SK-N-SH treated with all-trans-retinoic acid at 6 μM for 48 hours (cell line): ENCODE results near the gene SH2B3.
"Not testable (repeated sequence)": the region's sequence is repeated elsewhere in the genome, so short reads cannot be mapped to it uniquely, and the experiment has no call there.

Source experiments
- ATAC-seq: fragments of 200-7000 bp; cut with Tn5 transposase; 3 replicates; pipeline ENCODE4 v1.9.1; 2020; ENCODE audit warnings: mild to moderate bottlenecking, moderate library complexity
- BACH2 ChIP-seq: fragments of 250-450 bp; sonication (Bioruptor Pico); IDR thresholded peaks from 2 replicates; pipeline ENCODE4 v1.9.0; 2021; ENCODE audit warnings: mild to moderate bottlenecking, borderline replicate concordance
- ESRRG ChIP-seq: fragments of 250-450 bp; sonication (Bioruptor Pico); IDR thresholded peaks from 2 replicates; pipeline ENCODE4 v1.6.1; 2021; ENCODE audit warnings: mild to moderate bottlenecking
- GLIS3 ChIP-seq: fragments of 250-450 bp; sonication (Bioruptor Pico); IDR thresholded peaks from 2 replicates; pipeline ENCODE4 v1.5.0; 2020; ENCODE audit warnings: mild to moderate bottlenecking, moderate library complexity
- ISL1 ChIP-seq: fragments of 250-450 bp; sonication (Bioruptor Pico); IDR thresholded peaks from 2 replicates; pipeline ENCODE4 v2.1.2; 2022; ENCODE audit warnings: mild to moderate bottlenecking, moderate library complexity
- OSR1 ChIP-seq: fragments of 250-450 bp; sonication (Bioruptor Pico); IDR thresholded peaks from 2 replicates; pipeline ENCODE4 v1.8.0; 2022; ENCODE audit warnings: moderate library complexity, mild to moderate bottlenecking, inconsistent platforms
- PATZ1 ChIP-seq: fragments of 250-450 bp; sonication (Bioruptor Pico); IDR thresholded peaks from 2 replicates; pipeline ENCODE4 v1.8.0; 2020; ENCODE audit warnings: mild to moderate bottlenecking, moderate library complexity, borderline replicate concordance
- PPARA ChIP-seq: fragments of 250-450 bp; sonication (Bioruptor Pico); IDR thresholded peaks from 2 replicates; pipeline ENCODE4 v1.5.0; 2020; ENCODE audit warnings: mild to moderate bottlenecking, borderline replicate concordance
- RARB ChIP-seq: fragments of 250-450 bp; sonication (Bioruptor Pico); IDR thresholded peaks from 2 replicates; pipeline ENCODE4 v1.8.0; 2021; ENCODE audit warnings: mild to moderate bottlenecking, moderate library complexity
- SNAI2 ChIP-seq: fragments of 250-450 bp; sonication (Bioruptor Pico); IDR thresholded peaks from 2 replicates; pipeline ENCODE4 v1.5.0; 2020; ENCODE audit warnings: mild to moderate bottlenecking, moderate library complexity
- TCF4 ChIP-seq: fragments of 250-450 bp; sonication (Bioruptor Pico); IDR thresholded peaks from 2 replicates; pipeline ENCODE4 v1.8.0; 2021; ENCODE audit warnings: mild to moderate bottlenecking, moderate library complexity, borderline replicate concordance
- ZFP3 ChIP-seq: fragments of 250-450 bp; sonication (Bioruptor Pico); IDR thresholded peaks from 2 replicates; pipeline ENCODE4 v1.5.0; 2020; ENCODE audit warnings: mild to moderate bottlenecking, moderate library complexity
- ZNF565 ChIP-seq: fragments of 450-650 bp; formaldehyde crosslinking; conservative IDR thresholded peaks from 2 replicates; pipeline ENCODE4 v1.5.0; 2020; ENCODE audit warnings: low read depth, mild to moderate bottlenecking, moderate library complexity
- ZNF70 ChIP-seq: fragments of 450-650 bp; formaldehyde crosslinking; IDR thresholded peaks from 2 replicates; pipeline ENCODE4 v1.5.0; 2020; ENCODE audit warnings: mild to moderate bottlenecking, moderate library complexity
- ZNF8 ChIP-seq: fragments of 450-650 bp; formaldehyde crosslinking; IDR thresholded peaks from 2 replicates; pipeline ENCODE4 v1.5.0; 2020; ENCODE audit warnings: mild to moderate bottlenecking, moderate library complexity
- TF ChIP-seq, protein P1 (sequence below): fragments of 250-450 bp; sonication (Bioruptor Pico); IDR thresholded peaks from 2 replicates; pipeline ENCODE4 v1.5.0; 2020; ENCODE audit warnings: mild to moderate bottlenecking, moderate library complexity
- TF ChIP-seq, protein P2 (sequence below): fragments of 250-450 bp; sonication (Bioruptor Pico); IDR thresholded peaks from 2 replicates; pipeline ENCODE4 v1.8.0; 2021; ENCODE audit warnings: low read depth, mild to moderate bottlenecking, moderate library complexity, borderline replicate concordance

SH2B3 gene

GRCh38 chr12:111396271-111396670 is 9.5 kb upstream of the SH2B3 start:
- not testable (repeated sequence) for ATAC-seq

GRCh38 chr12:111396726-111397445 is 8.8 kb upstream of the SH2B3 start:
- peak; percentile 99 for ATAC-seq
- TF ChIP-seq, protein P1, sequence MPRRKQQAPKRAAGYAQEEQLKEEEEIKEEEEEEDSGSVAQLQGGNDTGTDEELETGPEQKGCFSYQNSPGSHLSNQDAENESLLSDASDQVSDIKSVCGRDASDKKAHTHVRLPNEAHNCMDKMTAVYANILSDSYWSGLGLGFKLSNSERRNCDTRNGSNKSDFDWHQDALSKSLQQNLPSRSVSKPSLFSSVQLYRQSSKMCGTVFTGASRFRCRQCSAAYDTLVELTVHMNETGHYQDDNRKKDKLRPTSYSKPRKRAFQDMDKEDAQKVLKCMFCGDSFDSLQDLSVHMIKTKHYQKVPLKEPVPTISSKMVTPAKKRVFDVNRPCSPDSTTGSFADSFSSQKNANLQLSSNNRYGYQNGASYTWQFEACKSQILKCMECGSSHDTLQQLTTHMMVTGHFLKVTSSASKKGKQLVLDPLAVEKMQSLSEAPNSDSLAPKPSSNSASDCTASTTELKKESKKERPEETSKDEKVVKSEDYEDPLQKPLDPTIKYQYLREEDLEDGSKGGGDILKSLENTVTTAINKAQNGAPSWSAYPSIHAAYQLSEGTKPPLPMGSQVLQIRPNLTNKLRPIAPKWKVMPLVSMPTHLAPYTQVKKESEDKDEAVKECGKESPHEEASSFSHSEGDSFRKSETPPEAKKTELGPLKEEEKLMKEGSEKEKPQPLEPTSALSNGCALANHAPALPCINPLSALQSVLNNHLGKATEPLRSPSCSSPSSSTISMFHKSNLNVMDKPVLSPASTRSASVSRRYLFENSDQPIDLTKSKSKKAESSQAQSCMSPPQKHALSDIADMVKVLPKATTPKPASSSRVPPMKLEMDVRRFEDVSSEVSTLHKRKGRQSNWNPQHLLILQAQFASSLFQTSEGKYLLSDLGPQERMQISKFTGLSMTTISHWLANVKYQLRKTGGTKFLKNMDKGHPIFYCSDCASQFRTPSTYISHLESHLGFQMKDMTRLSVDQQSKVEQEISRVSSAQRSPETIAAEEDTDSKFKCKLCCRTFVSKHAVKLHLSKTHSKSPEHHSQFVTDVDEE (CRISPR knock-in tag): peak; percentile 71
- TF ChIP-seq ZNF8 (CRISPR knock-in tag): 0 out of 2 replicates have a peak, but pooled peaks have one; percentile 21
- no peak for TF ChIP-seq TCF4 (CRISPR knock-in tag)
- TF ChIP-seq ZFP3 (CRISPR knock-in tag): 0 out of 2 replicates have a peak, but pooled peaks have one; percentile 59

DNA sequence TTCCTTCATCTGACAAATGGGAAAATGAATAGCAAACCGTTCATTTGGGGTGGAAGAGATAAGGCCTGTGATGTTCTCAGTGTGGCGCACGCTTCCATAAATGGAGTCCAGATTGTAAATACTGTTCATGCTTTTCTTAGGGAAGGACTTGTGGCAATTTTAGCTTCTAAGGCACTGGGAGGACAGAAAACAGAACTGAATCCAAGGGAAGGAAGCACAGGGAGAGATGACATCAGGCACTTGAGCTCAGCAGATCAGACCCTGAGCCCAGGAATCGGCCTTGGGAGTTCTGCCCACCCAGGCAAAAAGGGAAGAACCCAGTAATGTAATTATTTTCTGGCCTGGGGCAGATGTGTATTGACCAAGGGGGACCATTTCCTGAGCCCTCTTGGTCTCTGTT is 7.2 kb upstream of the SH2B3 start:
- ATAC-seq: no peak
- TF ChIP-seq RARB (CRISPR knock-in tag) (no peak), PATZ1 (CRISPR knock-in tag) (no peak), OSR1 (CRISPR knock-in tag) (no peak), TCF4 (CRISPR knock-in tag) (no peak), SNAI2 (CRISPR knock-in tag) (no peak), ZNF565 (no peak), ISL1 (CRISPR knock-in tag) (no peak), ESRRG (no peak), BACH2 (no peak), GLIS3 (no peak), PPARA (CRISPR knock-in tag) (no peak), ZNF70 (no peak)
- TF ChIP-seq, protein P1 (CRISPR knock-in tag): no peak
- TF ChIP-seq, protein P2, sequence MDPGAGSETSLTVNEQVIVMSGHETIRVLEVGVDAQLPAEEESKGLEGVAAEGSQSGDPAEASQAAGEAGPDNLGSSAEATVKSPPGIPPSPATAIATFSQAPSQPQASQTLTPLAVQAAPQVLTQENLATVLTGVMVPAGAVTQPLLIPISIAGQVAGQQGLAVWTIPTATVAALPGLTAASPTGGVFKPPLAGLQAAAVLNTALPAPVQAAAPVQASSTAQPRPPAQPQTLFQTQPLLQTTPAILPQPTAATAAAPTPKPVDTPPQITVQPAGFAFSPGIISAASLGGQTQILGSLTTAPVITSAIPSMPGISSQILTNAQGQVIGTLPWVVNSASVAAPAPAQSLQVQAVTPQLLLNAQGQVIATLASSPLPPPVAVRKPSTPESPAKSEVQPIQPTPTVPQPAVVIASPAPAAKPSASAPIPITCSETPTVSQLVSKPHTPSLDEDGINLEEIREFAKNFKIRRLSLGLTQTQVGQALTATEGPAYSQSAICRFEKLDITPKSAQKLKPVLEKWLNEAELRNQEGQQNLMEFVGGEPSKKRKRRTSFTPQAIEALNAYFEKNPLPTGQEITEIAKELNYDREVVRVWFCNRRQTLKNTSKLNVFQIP (CRISPR knock-in tag): no peak

- ATAC-seq: not testable (repeated sequence)
Measured at GRCh38 chr12:111399741-111400404, 5.8 kb upstream of the SH2B3 start.

DNA sequence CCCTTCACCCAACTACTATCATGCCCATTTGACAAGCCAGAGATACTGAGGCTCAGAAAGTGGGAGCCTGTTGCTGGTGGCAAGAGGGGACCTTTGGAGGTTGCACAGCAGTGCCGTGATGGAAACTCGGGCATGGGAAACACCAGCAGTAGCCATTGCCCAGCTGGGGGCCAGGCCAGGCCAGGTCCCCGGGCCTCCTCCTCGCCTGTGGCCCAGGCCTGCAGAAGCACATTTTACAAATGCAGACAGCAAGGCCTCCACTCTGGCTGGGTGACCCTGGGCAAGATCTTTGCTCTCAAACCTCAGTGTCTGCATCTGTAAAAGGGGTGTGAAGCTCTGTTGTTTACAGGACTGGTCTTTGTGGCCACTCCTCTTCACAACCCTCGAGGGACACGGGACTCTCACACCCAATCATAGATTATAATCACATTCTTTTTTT is 4.5 kb upstream of the SH2B3 start:
- TF ChIP-seq ZNF565 (no peak), ZNF70 (no peak), ESRRG (no peak), TCF4 (CRISPR knock-in tag) (no peak)
- ATAC-seq: no peak

GRCh38 chr12:111402490-111402824 is 3.3 kb upstream of the SH2B3 start:
- not testable (repeated sequence) for ATAC-seq
